ENCODE results near the gene ARL3. TPM values are rescaled to one million over a fixed set of nuclear protein-coding genes. Genes with fewer than 3 reads are reported as not detected.

Gene ARL3
- total RNA-seq, 4 donors from 2014 or later, result 0.87 to 5.0 (median 2.2) TPM

- Histone ChIP-seq H3K4me3 (no peak overlapping the region), H3K9me3 (no peaks in the 10 kb centered on the region), H3K27ac (peak overlapping the region in 3 of 4 donors; percentile 80 to 89 (median 82)), H3K27me3 (no peaks in the 10 kb centered on the region), H3K4me1 (peaks cover 12 to 89% (median 61%) of the 10 kb centered on the region in 3 donors), H3K36me3 (peaks cover 0 to 36% (median 0%) of the 10 kb centered on the region in 3 donors)
- 60 to 69% methylated on average over 10 to 11 of the region's 12 CpGs for WGBS, 2 donors
- DNase-seq, result no peak
- intact Hi-C loops (cut with DNase I), result no loop called here
- TF ChIP-seq CTCF (IDR thresholded peaks at IDR 0.05) (no peak), POLR2A (IDR thresholded peaks at IDR 0.05) (no peak)
Observed at GRCh38 chr10:102624751-102625645, 89.2 kb downstream of the ARL3 start.

- H3K27me3 ChIP-seq, result no peaks in the 10 kb centered on the region
- TF ChIP-seq POLR2A (IDR thresholded peaks at IDR 0.05) (no peak), CTCF (IDR thresholded peaks at IDR 0.05) (no peak)
- peaks cover 18 to 89% (median 70%) of the 10 kb centered on the region in 3 donors for H3K4me1 ChIP-seq
- H3K4me3 ChIP-seq, result no peak overlapping the region
- intact Hi-C loops (cut with DNase I), result no loop called here
- H3K27ac ChIP-seq, result peak overlapping the region in 1 of 4 donors; percentile 89
- DNase-seq, result no peak
- H3K36me3 ChIP-seq, result peaks cover 0 to 37% (median 0%) of the 10 kb centered on the region in 3 donors
- 66 to 84% methylated on average over 3 of the region's 3 CpGs for WGBS, 2 donors
- H3K9me3 ChIP-seq, result no peaks in the 10 kb centered on the region
Observed at GRCh38 chr10:102624094-102624493, 90.1 kb downstream of the ARL3 start.

Other genes starting within 250 kb of the ARL3 start
- 10 to 100 TPM; 68.0 to 85.6 (median 82.3) TPM for gene ACTR1A, start 211.7 kb downstream of the ARL3 start, total RNA-seq
- gene SUFU, start 210.4 kb downstream of the ARL3 start, total RNA-seq, result 1 to 10 TPM; 5.0 to 8.9 (median 6.8) TPM
- 10 to 100 TPM; 27.6 to 75.9 (median 48.8) TPM for gene TRIM8, start 69.9 kb downstream of the ARL3 start, total RNA-seq
- 1 to 10 TPM; 1.4 to 7.8 (median 3.6) TPM for gene SFXN2, start 239 bp upstream of the ARL3 start, total RNA-seq
- gene WBP1L, start 29.6 kb upstream of the ARL3 start, total RNA-seq, result 10 to 100 TPM; 40.6 to 61.4 (median 49.1) TPM
- gene CYP17A1, start 123.0 kb upstream of the ARL3 start, total RNA-seq, result not detected
- gene BORCS7, start 139.9 kb upstream of the ARL3 start, total RNA-seq, result 10 to 100 TPM; 10.9 to 36.6 (median 19.7) TPM
- 1 to 10 TPM in 3 of 4 donors, under 1 TPM in 1; 0.44 to 4.4 (median 2.9) TPM for gene AS3MT, start 155.1 kb upstream of the ARL3 start, total RNA-seq
- gene CNNM2, start 203.9 kb upstream of the ARL3 start, total RNA-seq, result 1 to 10 TPM; 2.2 to 3.6 (median 2.6) TPM

Measured in esophagus squamous epithelium (tissue), 5 donors.